RWPE1 (cell line): ENCODE data around the gene RXFP1.

Experiments used
- CTCF ChIA-PET: fragments of 350-600 bp; sonication (Branson Sonifier 250); formaldehyde crosslinking; extraction: SDS; loops from one replicate; lab custom pipeline; 2021; lab: Yijun Ruan, JAX
- POLR2A ChIA-PET: fragments of 400-600 bp; formaldehyde crosslinking; extraction: SDS; loops from one replicate; lab custom pipeline; 2020; ENCODE audit warnings: antibody characterized with exemption; ENCODE audit not compliant: low non-redundant PET; lab: Yijun Ruan, JAX
- DNase-seq: peaks from one replicate; pipeline ENCODE4 v3.0.0; 2012; ENCODE audit warnings: low spot score
- H3K27ac ChIP-seq: fragments of 450-650 bp; 2 replicates; pipeline ENCODE4 v1.5.1; 2017
- TF ChIP-seq, protein P1 (sequence below): fragments of 450-650 bp; conservative IDR thresholded peaks from 2 replicates; pipeline ENCODE4 v1.5.1; 2017; ENCODE audit warnings: low read depth, mild to moderate bottlenecking

Gene RXFP1

GRCh38 chr4:158553364-158553763, 31.7 kb downstream of the RXFP1 start:
- CTCF ChIA-PET, result no interaction called here
- POLR2A ChIA-PET, result no interaction called here
- no peak overlapping the region for H3K27ac ChIP-seq
- TF ChIP-seq, protein P1, sequence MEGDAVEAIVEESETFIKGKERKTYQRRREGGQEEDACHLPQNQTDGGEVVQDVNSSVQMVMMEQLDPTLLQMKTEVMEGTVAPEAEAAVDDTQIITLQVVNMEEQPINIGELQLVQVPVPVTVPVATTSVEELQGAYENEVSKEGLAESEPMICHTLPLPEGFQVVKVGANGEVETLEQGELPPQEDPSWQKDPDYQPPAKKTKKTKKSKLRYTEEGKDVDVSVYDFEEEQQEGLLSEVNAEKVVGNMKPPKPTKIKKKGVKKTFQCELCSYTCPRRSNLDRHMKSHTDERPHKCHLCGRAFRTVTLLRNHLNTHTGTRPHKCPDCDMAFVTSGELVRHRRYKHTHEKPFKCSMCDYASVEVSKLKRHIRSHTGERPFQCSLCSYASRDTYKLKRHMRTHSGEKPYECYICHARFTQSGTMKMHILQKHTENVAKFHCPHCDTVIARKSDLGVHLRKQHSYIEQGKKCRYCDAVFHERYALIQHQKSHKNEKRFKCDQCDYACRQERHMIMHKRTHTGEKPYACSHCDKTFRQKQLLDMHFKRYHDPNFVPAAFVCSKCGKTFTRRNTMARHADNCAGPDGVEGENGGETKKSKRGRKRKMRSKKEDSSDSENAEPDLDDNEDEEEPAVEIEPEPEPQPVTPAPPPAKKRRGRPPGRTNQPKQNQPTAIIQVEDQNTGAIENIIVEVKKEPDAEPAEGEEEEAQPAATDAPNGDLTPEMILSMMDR, result no peak
- no peak for DNase-seq

- CTCF ChIA-PET, result interaction anchor here (0.5 kb wide), 1 partner anchor 300 kb away, joined by 3 read pairs; no protein-coding TSS in a partner anchor
- no peak for DNase-seq
- no peak overlapping the region for H3K27ac ChIP-seq
- POLR2A ChIA-PET, result no interaction called here
- TF ChIP-seq, protein P1, result no peak
Measured at GRCh38 chr4:158560284-158560683, 38.6 kb downstream of the RXFP1 start.

- no peak for DNase-seq
- POLR2A ChIA-PET, result no interaction called here
- TF ChIP-seq, protein P1, result no peak
- CTCF ChIA-PET, result no interaction called here
- H3K27ac ChIP-seq, result no peak overlapping the region
Measured at GRCh38 chr4:158566860-158567259, 45.2 kb downstream of the RXFP1 start.

- no peak overlapping the region for H3K27ac ChIP-seq
- ChIA-PET POLR2A (no interaction called here), CTCF (no interaction called here)
- no peak for DNase-seq
- TF ChIP-seq, protein P1, result no peak
Measured at GRCh38 chr4:158571736-158572135, 50.1 kb downstream of the RXFP1 start.

DNA sequence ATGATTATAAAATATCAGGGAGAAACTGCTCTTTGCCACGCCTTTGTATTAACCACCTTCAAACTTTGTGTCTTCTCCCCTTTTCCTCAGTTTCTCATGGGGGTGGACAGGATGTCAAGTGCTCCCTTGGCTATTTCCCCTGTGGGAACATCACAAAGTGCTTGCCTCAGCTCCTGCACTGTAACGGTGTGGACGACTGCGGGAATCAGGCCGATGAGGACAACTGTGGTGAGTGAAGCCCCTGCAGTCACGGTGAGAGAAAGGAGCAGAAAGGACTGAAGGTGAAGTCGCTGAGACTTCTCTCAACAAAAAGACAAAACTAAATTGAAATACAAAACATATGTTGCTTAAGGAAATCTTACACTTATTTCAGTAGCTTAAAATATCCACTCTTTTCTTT, 50.9 kb downstream of the RXFP1 start:
- TF ChIP-seq, protein P1, result no peak
- DNase-seq, result no peak
- CTCF ChIA-PET, result no interaction called here
- no peak overlapping the region for H3K27ac ChIP-seq
- POLR2A ChIA-PET, result no interaction called here

DNA sequence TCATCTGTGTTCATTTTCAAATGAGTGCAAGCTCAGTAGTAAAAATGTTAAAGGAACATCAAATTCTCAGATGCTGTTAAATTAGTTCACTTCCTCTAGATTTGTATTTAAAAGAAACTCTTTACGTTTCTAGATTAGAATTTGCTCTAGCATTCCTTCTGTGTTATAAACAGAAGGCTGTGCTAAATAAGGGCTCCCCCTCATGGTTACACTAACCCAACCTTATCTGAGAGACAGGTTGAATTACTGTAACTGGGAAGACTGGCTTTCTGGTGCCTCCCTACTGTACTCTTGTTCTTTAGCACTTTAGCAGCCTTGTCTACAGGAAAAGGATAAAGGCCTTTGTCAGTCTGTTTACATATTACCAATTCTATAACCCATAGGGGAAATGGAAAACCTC, 56.8 kb downstream of the RXFP1 start:
- TF ChIP-seq, protein P1, result no peak
- no peak overlapping the region for H3K27ac ChIP-seq
- CTCF ChIA-PET, result interaction anchor here (0.6 kb wide), 1 partner anchor 37 kb away, joined by 3 read pairs; no protein-coding TSS in a partner anchor
- POLR2A ChIA-PET, result no interaction called here
- DNase-seq, result peak; percentile 52

- CTCF ChIA-PET, result no interaction called here
- H3K27ac ChIP-seq, result no peak overlapping the region
- TF ChIP-seq, protein P1, result no peak
- DNase-seq, result no peak
- POLR2A ChIA-PET, result no interaction called here
Measured at GRCh38 chr4:158580064-158580463, 58.4 kb downstream of the RXFP1 start.
